GM10266 (cell line): ENCODE results near the gene COL18A1.
A peak's percentile ranks its signal among the peaks of the same experiment; 100 is the strongest.

Source experiments
- DNase-seq: peaks from one replicate; pipeline ENCODE4 v3.0.0; 2012; ENCODE audit errors: extremely low spot score
- TF ChIP-seq, protein P1 (sequence below): IDR thresholded peaks from 2 replicates; pipeline ENCODE4 v1.5.1; 2012; ENCODE audit warnings: mild to moderate bottlenecking, low read depth; ENCODE audit not compliant: control insufficient read depth, insufficient read depth; ENCODE audit errors: missing control alignments

Gene COL18A1

DNA sequence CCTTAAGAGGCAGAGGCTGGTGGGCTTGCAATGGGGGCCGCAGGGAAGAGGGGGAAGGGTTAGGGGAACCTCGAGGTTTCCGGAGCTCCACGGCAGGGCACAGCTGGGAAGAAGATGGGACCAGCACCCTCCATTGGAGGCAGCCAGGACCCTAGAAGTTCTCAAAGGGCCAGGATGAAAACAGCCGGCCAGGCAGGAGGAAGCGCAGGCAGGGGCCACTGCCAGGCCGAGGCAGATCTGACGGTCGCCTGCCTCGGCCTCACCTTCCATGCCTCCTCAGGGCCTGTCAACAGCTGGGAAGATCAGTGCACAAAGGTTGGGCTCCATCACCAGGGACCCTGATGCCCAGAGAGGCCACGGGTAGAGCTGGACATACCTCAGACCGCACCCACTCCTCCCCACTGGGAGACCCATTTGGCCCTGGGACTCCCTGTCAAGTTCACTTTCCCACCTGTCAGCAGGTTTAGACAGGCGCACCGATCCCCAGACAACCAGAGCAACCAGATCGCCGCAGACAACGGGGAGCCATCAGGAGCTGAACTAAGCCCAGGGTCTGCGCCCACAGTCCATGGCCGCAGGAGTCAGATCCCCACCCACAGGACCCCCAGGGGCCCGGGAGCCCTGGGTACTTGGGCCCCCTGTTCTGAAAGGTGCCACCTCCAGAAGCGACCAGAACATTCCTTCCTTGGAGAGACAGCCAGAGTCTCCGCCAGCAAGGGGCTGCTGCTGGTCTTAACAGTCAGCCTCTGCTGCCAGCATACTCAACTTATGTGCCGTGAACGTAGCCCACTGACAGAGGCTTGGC lies 135.0 kb downstream of the COL18A1 start:
- DNase-seq: no peak

DNA sequence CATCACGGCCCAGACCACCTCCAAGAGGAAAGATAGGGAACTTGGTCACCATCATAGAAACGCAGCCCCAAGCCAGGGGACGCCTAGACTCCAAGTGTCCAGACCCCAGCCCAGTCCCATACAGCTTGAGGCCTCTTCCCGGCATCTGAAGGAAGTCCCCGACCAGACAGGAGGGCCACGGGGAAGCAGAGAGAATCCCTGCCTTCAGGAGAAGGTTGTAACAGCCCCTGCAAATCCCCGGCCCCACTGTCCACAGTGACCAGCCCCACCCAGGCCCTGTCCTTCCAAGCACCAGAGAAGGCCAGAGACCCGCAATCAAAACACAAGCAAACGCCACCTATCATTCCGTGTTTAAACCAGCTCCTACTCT lies 135.6 kb downstream of the COL18A1 start:
- TF ChIP-seq, protein P1, sequence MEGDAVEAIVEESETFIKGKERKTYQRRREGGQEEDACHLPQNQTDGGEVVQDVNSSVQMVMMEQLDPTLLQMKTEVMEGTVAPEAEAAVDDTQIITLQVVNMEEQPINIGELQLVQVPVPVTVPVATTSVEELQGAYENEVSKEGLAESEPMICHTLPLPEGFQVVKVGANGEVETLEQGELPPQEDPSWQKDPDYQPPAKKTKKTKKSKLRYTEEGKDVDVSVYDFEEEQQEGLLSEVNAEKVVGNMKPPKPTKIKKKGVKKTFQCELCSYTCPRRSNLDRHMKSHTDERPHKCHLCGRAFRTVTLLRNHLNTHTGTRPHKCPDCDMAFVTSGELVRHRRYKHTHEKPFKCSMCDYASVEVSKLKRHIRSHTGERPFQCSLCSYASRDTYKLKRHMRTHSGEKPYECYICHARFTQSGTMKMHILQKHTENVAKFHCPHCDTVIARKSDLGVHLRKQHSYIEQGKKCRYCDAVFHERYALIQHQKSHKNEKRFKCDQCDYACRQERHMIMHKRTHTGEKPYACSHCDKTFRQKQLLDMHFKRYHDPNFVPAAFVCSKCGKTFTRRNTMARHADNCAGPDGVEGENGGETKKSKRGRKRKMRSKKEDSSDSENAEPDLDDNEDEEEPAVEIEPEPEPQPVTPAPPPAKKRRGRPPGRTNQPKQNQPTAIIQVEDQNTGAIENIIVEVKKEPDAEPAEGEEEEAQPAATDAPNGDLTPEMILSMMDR: no peak

More for the DNA sequence above, 135.0 kb downstream of the COL18A1 start:
- TF ChIP-seq, protein P1: no peak

DNA sequence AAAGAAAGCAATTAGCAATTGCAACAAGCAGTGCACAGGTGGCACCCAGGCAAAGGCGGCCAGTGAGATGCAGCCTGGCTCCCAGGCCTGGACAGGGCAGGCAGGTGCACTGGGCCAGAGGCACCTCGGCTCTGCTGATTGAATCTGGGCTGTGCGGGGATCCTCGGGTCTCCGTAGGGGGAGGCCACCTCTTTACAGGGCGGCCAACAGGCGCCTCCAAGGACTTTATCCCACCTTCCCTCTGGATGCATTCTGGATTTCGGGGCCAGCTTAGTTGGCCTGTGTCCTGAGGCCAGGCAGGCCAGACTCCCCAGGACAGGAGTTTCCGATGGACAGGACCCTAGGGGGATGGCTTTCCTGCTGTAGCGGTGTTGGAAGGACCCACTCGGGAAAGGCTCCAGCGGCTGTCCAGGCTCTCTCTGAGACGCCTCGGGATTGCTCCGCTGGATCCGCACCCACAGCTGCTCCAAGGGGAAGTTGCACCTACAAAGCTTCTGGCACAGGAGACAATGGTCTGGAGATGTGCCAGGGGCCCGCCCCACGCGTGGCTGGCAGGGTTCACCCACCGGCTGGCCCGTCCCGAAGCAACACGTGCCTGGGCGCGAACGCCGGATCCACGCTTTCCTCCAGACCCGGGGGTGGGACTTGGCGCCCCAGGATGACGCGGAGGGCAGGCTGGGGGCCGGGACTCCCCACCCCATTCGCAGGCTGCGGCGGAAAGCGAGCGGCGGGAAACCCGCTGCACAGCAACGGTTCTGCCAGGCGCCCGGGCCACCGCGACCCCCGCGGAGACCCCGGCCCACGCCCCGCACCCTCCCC lies 136.5 kb downstream of the COL18A1 start:
- peak; percentile 98 for DNase-seq
- TF ChIP-seq, protein P1: no peak

More for the DNA sequence above, 135.6 kb downstream of the COL18A1 start:
- DNase-seq: no peak

DNA sequence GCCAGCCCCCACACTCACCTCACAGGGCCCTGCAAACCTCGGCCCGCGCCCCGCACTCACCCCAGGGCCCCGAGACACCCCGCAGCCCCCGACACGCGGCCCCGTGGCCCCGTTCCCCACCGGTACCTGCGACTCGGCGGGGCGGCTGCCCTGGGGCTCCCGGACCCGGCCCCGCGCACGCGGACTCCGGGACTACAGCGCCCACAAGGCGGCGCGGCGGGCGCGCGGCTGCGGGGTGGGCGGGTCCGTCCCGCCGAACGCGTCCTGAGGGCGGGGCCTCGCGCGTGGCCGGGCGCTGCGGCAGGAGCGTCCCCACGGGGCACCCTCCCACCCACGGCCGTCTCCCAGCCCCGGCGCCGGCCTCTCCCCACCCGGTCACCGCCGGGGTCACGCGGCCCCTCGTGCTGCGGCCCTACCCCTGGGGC lies 137.3 kb downstream of the COL18A1 start, which contains the start of gene SLC19A1:
Gene SLC19A1 (minus strand): TSS at position 199 of the 425 bp plus-strand sequence. CDS start 4,481 bp downstream, outside the sequence.
- peak; percentile 98 for DNase-seq
- TF ChIP-seq, protein P1: peak; percentile 42

DNA sequence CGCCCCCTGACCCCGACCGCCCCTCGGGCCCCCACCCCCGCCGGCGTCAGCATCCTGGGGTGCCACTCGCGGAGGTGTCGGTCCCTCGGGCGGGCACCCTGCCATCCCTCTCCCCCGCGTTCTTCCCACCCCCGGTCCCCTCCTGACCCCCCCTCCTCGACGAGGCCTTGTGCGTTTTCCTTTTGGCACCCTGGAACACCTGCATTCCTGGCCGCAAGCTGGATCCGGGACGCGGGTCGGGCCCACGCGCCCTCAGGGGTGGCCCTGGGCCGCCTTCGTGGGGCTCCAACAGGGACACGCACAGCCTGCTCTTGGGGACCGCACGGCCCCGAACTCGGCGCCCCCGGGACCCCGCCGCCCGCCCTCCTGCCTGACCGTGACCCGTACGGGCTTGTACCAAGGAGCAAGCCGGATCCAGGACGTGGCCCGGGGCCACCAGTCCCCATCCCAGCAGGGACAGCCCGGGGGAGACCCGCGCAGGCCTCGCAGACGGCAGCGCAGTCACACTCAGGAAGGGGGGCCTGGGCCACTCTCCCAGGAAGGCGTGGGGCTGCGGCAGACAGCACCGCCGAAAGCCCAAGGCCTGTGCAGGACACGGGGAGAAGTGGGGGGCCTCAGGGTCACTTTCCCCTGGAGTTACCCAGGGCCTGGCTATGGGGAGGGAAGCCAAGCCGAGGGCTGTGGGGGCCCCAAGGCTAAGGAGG lies 137.9 kb downstream of the COL18A1 start:
- no peak for DNase-seq

DNA sequence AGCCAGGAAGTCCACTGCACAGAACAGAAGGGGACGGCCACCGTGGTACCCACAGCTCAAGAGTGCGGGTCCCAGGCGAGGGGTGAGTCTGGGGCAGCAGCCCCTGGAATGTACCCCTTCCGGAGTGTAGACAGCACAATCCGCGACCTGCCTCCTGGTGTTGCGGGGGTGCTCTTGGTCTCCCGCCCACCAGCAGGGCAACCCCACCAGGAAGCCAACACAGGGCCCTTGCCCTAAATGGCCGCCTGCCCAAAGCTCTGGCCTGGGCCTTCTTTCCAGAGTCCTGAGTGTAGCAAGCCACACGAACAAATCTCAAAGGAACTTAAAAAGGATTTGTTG lies 138.4 kb downstream of the COL18A1 start:
- DNase-seq: no peak
- TF ChIP-seq, protein P1: no peak

More for the DNA sequence above, 137.9 kb downstream of the COL18A1 start:
- TF ChIP-seq, protein P1: no peak
